GM18951 (cell line): ENCODE measurements around the gene IGSF9B.

Experiments used
- POLR2A ChIP-seq: IDR thresholded peaks from 4 replicates; pipeline ENCODE4 v1.6.1; 2011; ENCODE audit warnings: mild to moderate bottlenecking; ENCODE audit not compliant: insufficient read length, insufficient read depth; ENCODE audit errors: extremely low read depth
- in situ Hi-C: fragments of 300-500 bp; cut with MboI; formaldehyde crosslinking; loops from one replicate; pipeline ENCODE4 v1.12.0; 2022; ENCODE audit warnings: low sequenced_read_pairs, mixed read lengths, inconsistent platforms; ENCODE audit not compliant: unreplicated experiment

The IGSF9B gene

GRCh38 chr11:133931449-133932060 lies 25.2 kb downstream of the IGSF9B start:
- in situ Hi-C loops = no loop called here
- TF ChIP-seq POLR2A = no peak

- in situ Hi-C loops = no loop called here
- no peak for TF ChIP-seq POLR2A
These were observed 25.9 kb downstream of the IGSF9B start for GRCh38 chr11:133930767-133931448.

- TF ChIP-seq POLR2A = no peak
- in situ Hi-C loops = no loop called here
These were observed 26.6 kb downstream of the IGSF9B start for GRCh38 chr11:133930053-133930766.

GRCh38 chr11:133929401-133930052 lies 27.2 kb downstream of the IGSF9B start:
- TF ChIP-seq POLR2A = no peak
- in situ Hi-C loops = no loop called here

- in situ Hi-C loops = no loop called here
- no peak for TF ChIP-seq POLR2A
These were observed 28.1 kb downstream of the IGSF9B start for GRCh38 chr11:133928628-133929059.

- in situ Hi-C loops = no loop called here
These were observed 28.8 kb downstream of the IGSF9B start for GRCh38 chr11:133927690-133928627.

GRCh38 chr11:133926466-133927246 lies 30.1 kb downstream of the IGSF9B start:
- no peak for TF ChIP-seq POLR2A
- in situ Hi-C loops = no loop called here

More at GRCh38 chr11:133927690-133928627, 28.8 kb downstream of the IGSF9B start:
- TF ChIP-seq POLR2A = no peak

GRCh38 chr11:133925756-133926155 lies 31.0 kb downstream of the IGSF9B start:
- in situ Hi-C loops = no loop called here
- TF ChIP-seq POLR2A = no peak

- TF ChIP-seq POLR2A = no peak
- in situ Hi-C loops = no loop called here
These were observed 32.1 kb downstream of the IGSF9B start for GRCh38 chr11:133924661-133925060.

- TF ChIP-seq POLR2A = no peak
- in situ Hi-C loops = no loop called here
These were observed 34.5 kb downstream of the IGSF9B start for GRCh38 chr11:133922078-133922870.

- no peak for TF ChIP-seq POLR2A
- in situ Hi-C loops = no loop called here
These were observed 35.3 kb downstream of the IGSF9B start for GRCh38 chr11:133921513-133921912.
